Measurements from ENCODE around the gene EPS8L2. TPM values are rescaled to one million over a fixed set of nuclear protein-coding genes. Genes with fewer than 3 reads are reported as not detected.

Gene EPS8L2
- total and polyA plus RNA-seq, 10 of the 15 experiments (the other 5 are each of a cell fraction or from before 2014, with no cell fraction given), result 0.76 to 20.0 (median 9.7) TPM

DNA sequence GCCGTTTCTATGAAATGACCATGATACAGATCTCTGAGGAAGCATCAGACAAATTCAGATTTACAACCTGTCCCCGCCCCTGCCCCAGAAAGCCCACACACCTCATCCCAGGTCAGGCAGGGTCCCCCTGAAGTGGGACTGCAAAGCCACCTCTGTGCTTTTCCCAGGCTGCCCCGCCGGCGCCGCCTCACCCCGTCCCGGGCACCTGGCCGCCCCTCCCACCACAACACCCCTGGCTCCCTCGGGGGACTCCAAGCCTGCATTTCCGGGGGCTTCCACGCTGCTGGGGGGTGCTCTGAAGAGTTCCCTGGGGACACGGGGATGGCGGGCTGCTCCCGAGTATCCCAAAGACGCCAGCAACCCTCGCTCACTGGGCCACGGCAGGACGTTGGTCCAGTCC is 45.8 kb upstream of the EPS8L2 start:
- ChIA-PET CTCF (interaction anchor here (9.5 kb wide), 1 partner anchor 64 kb away, joined by 91 read pairs; no protein-coding TSS in a partner anchor), SMC1A (ENCODE audit: uncharacterized antibody, unreplicated experiment) (interaction anchor here (1.0 to 1.6 kb wide), 2 partner anchors 31 to 61 kb away, joined by 3 read pairs; no protein-coding TSS in a partner anchor), RAD21 (ENCODE audit: unreplicated experiment) (interaction anchor here (2.9 to 3.1 kb wide), 2 partner anchors 62 to 66 kb away, joined by 10 to 15 read pairs; no protein-coding TSS in a partner anchor), POLR2A (interaction anchor here (0.9 kb wide), 1 partner anchor 62 kb away, joined by 3 read pairs; no protein-coding TSS in a partner anchor)
- TF ChIP-seq, protein P1, sequence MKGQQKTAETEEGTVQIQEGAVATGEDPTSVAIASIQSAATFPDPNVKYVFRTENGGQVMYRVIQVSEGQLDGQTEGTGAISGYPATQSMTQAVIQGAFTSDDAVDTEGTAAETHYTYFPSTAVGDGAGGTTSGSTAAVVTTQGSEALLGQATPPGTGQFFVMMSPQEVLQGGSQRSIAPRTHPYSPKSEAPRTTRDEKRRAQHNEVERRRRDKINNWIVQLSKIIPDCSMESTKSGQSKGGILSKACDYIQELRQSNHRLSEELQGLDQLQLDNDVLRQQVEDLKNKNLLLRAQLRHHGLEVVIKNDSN (IDR thresholded peaks at IDR 0.05; ENCODE audit: borderline replicate concordance, extremely low read length, insufficient read depth, low read depth, low read length), result no peak
- TF ChIP-seq GATAD2B (conservative IDR thresholded peaks at IDR 0.05; ENCODE audit: low read depth) (no peak), POU2F2 (IDR thresholded peaks at IDR 0.05; ENCODE audit: borderline replicate concordance, low read depth, low read length) (no peak), MTA2 (IDR thresholded peaks at IDR 0.05; ENCODE audit: low read depth) (no peak), GABPA (IDR thresholded peaks at IDR 0.05; ENCODE audit: low read depth) (no peak)
- H3K4me1 ChIP-seq (ENCODE audit: control insufficient read depth, insufficient read depth, low read length), result peaks cover 13% of the 10 kb centered on the region
- H3K9ac ChIP-seq (ENCODE audit: control insufficient read depth, insufficient read depth, low read length), result no peak overlapping the region
- DNase-seq (ENCODE audit: low read depth, low spot score) (no peak), ATAC-seq (no peak), FAIRE-seq (no peak)
- intact Hi-C loops (cut with micrococcal nuclease; ENCODE audit: unreplicated experiment) (no loop called here), in situ Hi-C loops (cut with MboI) (loop anchor here (10.0 kb wide), 1 partner anchor 65 kb away; no protein-coding TSS in a partner anchor)
- H3K27ac ChIP-seq (ENCODE audit: control insufficient read depth, insufficient read depth), result no peak overlapping the region
- no peak overlapping the region for H2AFZ ChIP-seq (ENCODE audit: control insufficient read depth, low read depth, low read length)
- H3K36me3 ChIP-seq (ENCODE audit: control insufficient read depth in 2 of 2, insufficient read depth in 2 of 2, low read length in 1 of 2), result peaks cover 9 to 15% of the 10 kb centered on the region in 2 experiments; a peak in 3 of 4 replicates
- BruUV-seq (replicated peaks), result no TSS peak
- WGBS (ENCODE audit: insufficient coverage, insufficient replicate concordance, low lambda C conversion rate, missing lambda C conversion rate), result 83% methylated on average over 19 of the region's 19 CpGs
- H3K9me3 ChIP-seq (replicated peaks; ENCODE audit: control insufficient read depth, insufficient read depth, low read length), result no peaks in the 10 kb centered on the region
- H3K4me2 ChIP-seq (ENCODE audit: control insufficient read depth, insufficient read depth), result no peak overlapping the region
- no peaks in the 10 kb centered on the region for H4K20me1 ChIP-seq (ENCODE audit: control insufficient read depth, insufficient read depth)
- H3K4me3 ChIP-seq, result no peak overlapping the region
- H3K27me3 ChIP-seq (replicated peaks in 1 of 2; ENCODE audit: control insufficient read depth in 2 of 2, insufficient read depth in 2 of 2, low read length in 1 of 2), result no peaks in the 10 kb centered on the region
- no peaks in the 10 kb centered on the region for H3K79me2 ChIP-seq (ENCODE audit: control insufficient read depth, insufficient read depth, low read length)

All from GM12878 (cell line).